ENCODE measurements around the gene FSCN2.

Gene FSCN2

DNA sequence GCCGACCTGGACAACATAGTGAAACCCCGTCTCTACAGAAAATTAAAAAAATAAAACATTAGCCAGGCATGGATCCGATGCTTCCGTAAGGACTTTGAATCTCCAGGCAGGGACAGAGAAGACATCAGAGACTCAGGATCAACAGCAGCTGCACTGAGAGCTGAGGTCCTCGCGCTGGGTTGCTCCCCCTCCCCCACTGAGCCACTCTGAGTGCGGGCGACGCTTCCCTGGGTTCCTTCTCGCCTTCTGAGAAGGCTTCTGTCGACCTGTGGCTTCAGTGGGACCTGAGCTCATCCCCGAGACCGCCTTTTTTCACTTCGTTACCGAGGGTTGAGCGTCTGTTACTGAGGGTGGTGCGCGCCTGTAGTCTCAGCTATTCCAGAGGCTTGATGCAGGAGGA lies 36.0 kb upstream of the FSCN2 start:
- Histone ChIP-seq H3K9ac (ENCODE audit: low read length) (no peak overlapping the region), H3K4me3 (ENCODE audit: low read depth, low read length, poor library complexity, severe bottlenecking) (no peak overlapping the region), H3K27ac (ENCODE audit: low read depth, low read length, poor library complexity, severe bottlenecking) (no peak overlapping the region), H4K20me1 (ENCODE audit: insufficient read depth, low read length) (no peaks in the 10 kb centered on the region), H3K4me1 (ENCODE audit: insufficient read depth, low read length, severe bottlenecking) (peaks cover 11% of the 10 kb centered on the region), H3K79me2 (ENCODE audit: insufficient read depth, low read length) (no peaks in the 10 kb centered on the region), H3F3A (ENCODE audit: insufficient read depth, low read length) (no peaks in the 10 kb centered on the region), H3K36me3 (ENCODE audit: insufficient read depth, low read length) (no peaks in the 10 kb centered on the region), H3K27me3 (ENCODE audit: insufficient read depth, low read length) (peaks cover 9% of the 10 kb centered on the region; the same call in 1 of the 2 replicates), H3K9me3 (ENCODE audit: low read length) (no peaks in the 10 kb centered on the region), H3K9me2 (ENCODE audit: low read depth, low read length) (no peaks in the 10 kb centered on the region), H2AFZ (ENCODE audit: low read length) (no peak overlapping the region), H3K4me2 (ENCODE audit: low read length) (no peak overlapping the region)
- TF ChIP-seq, protein P1, sequence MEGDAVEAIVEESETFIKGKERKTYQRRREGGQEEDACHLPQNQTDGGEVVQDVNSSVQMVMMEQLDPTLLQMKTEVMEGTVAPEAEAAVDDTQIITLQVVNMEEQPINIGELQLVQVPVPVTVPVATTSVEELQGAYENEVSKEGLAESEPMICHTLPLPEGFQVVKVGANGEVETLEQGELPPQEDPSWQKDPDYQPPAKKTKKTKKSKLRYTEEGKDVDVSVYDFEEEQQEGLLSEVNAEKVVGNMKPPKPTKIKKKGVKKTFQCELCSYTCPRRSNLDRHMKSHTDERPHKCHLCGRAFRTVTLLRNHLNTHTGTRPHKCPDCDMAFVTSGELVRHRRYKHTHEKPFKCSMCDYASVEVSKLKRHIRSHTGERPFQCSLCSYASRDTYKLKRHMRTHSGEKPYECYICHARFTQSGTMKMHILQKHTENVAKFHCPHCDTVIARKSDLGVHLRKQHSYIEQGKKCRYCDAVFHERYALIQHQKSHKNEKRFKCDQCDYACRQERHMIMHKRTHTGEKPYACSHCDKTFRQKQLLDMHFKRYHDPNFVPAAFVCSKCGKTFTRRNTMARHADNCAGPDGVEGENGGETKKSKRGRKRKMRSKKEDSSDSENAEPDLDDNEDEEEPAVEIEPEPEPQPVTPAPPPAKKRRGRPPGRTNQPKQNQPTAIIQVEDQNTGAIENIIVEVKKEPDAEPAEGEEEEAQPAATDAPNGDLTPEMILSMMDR (IDR thresholded peaks at IDR 0.05; ENCODE audit: low read length), result no peak
- TF ChIP-seq EZH2 (IDR thresholded peaks at IDR 0.05; ENCODE audit: borderline replicate concordance, low read length), result no peak

DNA sequence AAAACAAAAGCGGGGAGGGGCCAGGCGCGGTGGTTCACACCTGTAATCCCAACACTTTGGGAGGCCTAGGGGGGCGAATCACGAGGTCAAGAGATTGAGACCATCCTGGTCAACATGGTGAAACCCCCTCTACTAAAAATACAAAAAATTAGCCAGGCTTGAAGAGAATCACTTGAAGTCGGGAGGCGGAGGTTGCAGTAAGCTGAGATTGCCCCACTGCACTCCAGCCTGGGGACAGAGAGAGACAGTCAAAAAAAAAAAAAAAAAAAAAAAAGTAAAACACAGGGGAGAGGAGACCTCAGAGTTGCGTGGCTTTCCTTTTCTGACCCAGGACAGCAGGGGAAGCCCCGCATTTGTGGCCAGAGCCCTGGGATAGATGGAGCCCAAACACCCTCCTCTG lies 35.5 kb upstream of the FSCN2 start:
- no peaks in the 10 kb centered on the region for H3K36me3 ChIP-seq (ENCODE audit: insufficient read depth, low read length)
- no peaks in the 10 kb centered on the region for H3K79me2 ChIP-seq (ENCODE audit: insufficient read depth, low read length)
- H4K20me1 ChIP-seq (ENCODE audit: insufficient read depth, low read length), result no peaks in the 10 kb centered on the region
- H3K9me2 ChIP-seq (ENCODE audit: low read depth, low read length), result no peaks in the 10 kb centered on the region
- H3K4me3 ChIP-seq (ENCODE audit: low read depth, low read length, poor library complexity, severe bottlenecking), result no peak overlapping the region
- H3K9me3 ChIP-seq (ENCODE audit: low read length), result no peaks in the 10 kb centered on the region
- peaks cover 9% of the 10 kb centered on the region; the same call in 1 of the 2 replicates for H3K27me3 ChIP-seq (ENCODE audit: insufficient read depth, low read length)
- no peak overlapping the region for H2AFZ ChIP-seq (ENCODE audit: low read length)
- H3K4me2 ChIP-seq (ENCODE audit: low read length), result no peak overlapping the region
- H3F3A ChIP-seq (ENCODE audit: insufficient read depth, low read length), result no peaks in the 10 kb centered on the region
- TF ChIP-seq, protein P1 (IDR thresholded peaks at IDR 0.05; ENCODE audit: low read length), result no peak
- no peak overlapping the region for H3K9ac ChIP-seq (ENCODE audit: low read length)
- H3K27ac ChIP-seq (ENCODE audit: low read depth, low read length, poor library complexity, severe bottlenecking), result no peak overlapping the region
- H3K4me1 ChIP-seq (ENCODE audit: insufficient read depth, low read length, severe bottlenecking), result peaks cover 11% of the 10 kb centered on the region

DNA sequence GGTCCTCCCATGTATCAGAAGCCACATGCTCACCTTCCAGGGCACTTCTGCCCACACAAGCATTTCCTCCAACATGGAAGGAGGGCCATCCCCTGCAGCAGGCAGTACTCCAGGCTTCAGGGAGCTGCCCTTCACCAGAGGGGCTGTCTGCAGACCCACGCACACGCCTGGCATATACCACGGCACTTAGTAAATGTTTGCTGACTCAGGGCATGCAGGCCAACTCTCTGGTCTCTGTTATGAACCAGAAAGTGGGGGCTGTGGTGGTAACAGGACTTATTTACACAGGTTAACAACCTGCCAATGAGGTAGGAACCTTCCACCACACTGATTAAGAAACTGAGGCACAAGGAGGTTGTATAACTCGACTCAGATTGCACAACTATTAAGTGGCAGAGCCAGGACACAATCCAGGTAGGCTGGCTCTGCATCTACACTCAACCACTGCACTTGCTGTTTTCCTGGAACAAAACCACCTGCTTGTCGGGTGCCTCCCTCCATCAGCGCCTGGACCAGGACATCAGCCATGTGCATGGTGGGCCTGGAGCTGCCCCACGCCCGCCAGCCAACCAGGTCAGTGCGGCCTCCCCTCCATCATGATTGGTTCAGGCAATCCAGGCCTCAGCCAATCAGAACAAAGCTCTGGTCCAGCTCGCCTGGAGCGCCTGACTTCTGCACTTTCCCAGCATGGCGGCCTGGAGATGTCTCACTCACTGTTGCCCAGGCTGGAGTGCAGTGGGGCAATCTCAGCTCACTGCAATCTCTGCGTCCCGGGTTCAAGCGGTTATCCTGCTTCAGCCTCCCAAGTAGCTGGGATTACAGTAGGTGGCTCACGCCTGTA lies 34.8 kb upstream of the FSCN2 start:
- H3K9me2 ChIP-seq (ENCODE audit: low read depth, low read length), result no peaks in the 10 kb centered on the region
- peaks cover 9% of the 10 kb centered on the region; the same call in 1 of the 2 replicates for H3K27me3 ChIP-seq (ENCODE audit: insufficient read depth, low read length)
- H3K4me3 ChIP-seq (ENCODE audit: low read depth, low read length, poor library complexity, severe bottlenecking), result no peak overlapping the region
- no peaks in the 10 kb centered on the region for H3K36me3 ChIP-seq (ENCODE audit: insufficient read depth, low read length)
- TF ChIP-seq, protein P1 (IDR thresholded peaks at IDR 0.05; ENCODE audit: low read length), result no peak
- no peak for TF ChIP-seq EZH2 (IDR thresholded peaks at IDR 0.05; ENCODE audit: borderline replicate concordance, low read length)
- no peaks in the 10 kb centered on the region for H3K9me3 ChIP-seq (ENCODE audit: low read length)
- H3K79me2 ChIP-seq (ENCODE audit: insufficient read depth, low read length), result no peaks in the 10 kb centered on the region
- H2AFZ ChIP-seq (ENCODE audit: low read length), result no peak overlapping the region
- H3K9ac ChIP-seq (ENCODE audit: low read length), result no peak overlapping the region
- H3K27ac ChIP-seq (ENCODE audit: low read depth, low read length, poor library complexity, severe bottlenecking), result no peak overlapping the region
- H3K4me1 ChIP-seq (ENCODE audit: insufficient read depth, low read length, severe bottlenecking), result peaks cover 6% of the 10 kb centered on the region
- H3K4me2 ChIP-seq (ENCODE audit: low read length), result no peak overlapping the region
- H4K20me1 ChIP-seq (ENCODE audit: insufficient read depth, low read length), result no peaks in the 10 kb centered on the region
- no peaks in the 10 kb centered on the region for H3F3A ChIP-seq (ENCODE audit: insufficient read depth, low read length)
